HUES6 (cell line): Measurements from ENCODE around the gene SLCO3A1.
"Not testable (repeated sequence)": the region's sequence is repeated elsewhere in the genome, so short reads cannot be mapped to it uniquely, and the experiment has no call there.

Experiments used
- H3K27ac ChIP-seq: 2 replicates; pipeline ENCODE4 v1.7.0; 2013; ENCODE audit warnings: low read depth, mild to moderate bottlenecking, low read length, inconsistent platforms
- H3K27me3 ChIP-seq: 2 replicates; pipeline ENCODE4 v1.6.1; 2013; ENCODE audit warnings: low read length; ENCODE audit not compliant: control insufficient read depth, insufficient read depth
- H3K36me3 ChIP-seq: 2 replicates; pipeline ENCODE4 v1.6.1; 2013; ENCODE audit warnings: low read length; ENCODE audit not compliant: control insufficient read depth, insufficient read depth
- H3K4me1 ChIP-seq: 2 replicates; pipeline ENCODE4 v1.6.1; 2013; ENCODE audit warnings: low read length; ENCODE audit not compliant: control insufficient read depth, insufficient read depth
- H3K4me3 ChIP-seq: 2 replicates; pipeline ENCODE4 v1.5.1; 2013; ENCODE audit warnings: low read depth, low read length
- H3K9ac ChIP-seq: one replicate; pipeline ENCODE4 v1.6.1; 2013; ENCODE audit warnings: mild to moderate bottlenecking, low read length
- H3K9me3 ChIP-seq: 2 replicates; pipeline ENCODE4 v1.6.1; 2013; ENCODE audit warnings: low read depth, low read length; ENCODE audit not compliant: control insufficient read depth, insufficient read depth

Gene SLCO3A1

GRCh38 chr15:92197746-92198145 is 344.2 kb downstream of the SLCO3A1 start:
- peaks cover 2% of the 10 kb centered on the region; the same call in 1 of the 2 replicates for H3K9me3 ChIP-seq
- H3K36me3 ChIP-seq: no peaks in the 10 kb centered on the region
- H3K27me3 ChIP-seq: no peaks in the 10 kb centered on the region
- peaks cover 14% of the 10 kb centered on the region for H3K4me1 ChIP-seq
- H3K4me3 ChIP-seq: no peak overlapping the region
- no peak overlapping the region for H3K9ac ChIP-seq
- no peak overlapping the region for H3K27ac ChIP-seq

GRCh38 chr15:92200891-92201290 is 347.4 kb downstream of the SLCO3A1 start:
- H3K9me3 ChIP-seq: peaks cover 8% of the 10 kb centered on the region; the same call in 1 of the 2 replicates
- no peaks in the 10 kb centered on the region for H3K27me3 ChIP-seq
- H3K36me3 ChIP-seq: no peaks in the 10 kb centered on the region
- H3K9ac ChIP-seq: no peak overlapping the region
- no peak overlapping the region for H3K4me3 ChIP-seq
- no peak overlapping the region for H3K27ac ChIP-seq
- H3K4me1 ChIP-seq: peaks cover 17% of the 10 kb centered on the region

GRCh38 chr15:92205255-92205739 is 351.8 kb downstream of the SLCO3A1 start:
- Histone ChIP-seq H3K4me3 (no peak overlapping the region), H3K9me3 (peaks cover 11% of the 10 kb centered on the region), H3K27me3 (no peaks in the 10 kb centered on the region), H3K36me3 (no peaks in the 10 kb centered on the region), H3K4me1 (peaks cover 12% of the 10 kb centered on the region), H3K9ac (no peak overlapping the region), H3K27ac (no peak overlapping the region)

DNA sequence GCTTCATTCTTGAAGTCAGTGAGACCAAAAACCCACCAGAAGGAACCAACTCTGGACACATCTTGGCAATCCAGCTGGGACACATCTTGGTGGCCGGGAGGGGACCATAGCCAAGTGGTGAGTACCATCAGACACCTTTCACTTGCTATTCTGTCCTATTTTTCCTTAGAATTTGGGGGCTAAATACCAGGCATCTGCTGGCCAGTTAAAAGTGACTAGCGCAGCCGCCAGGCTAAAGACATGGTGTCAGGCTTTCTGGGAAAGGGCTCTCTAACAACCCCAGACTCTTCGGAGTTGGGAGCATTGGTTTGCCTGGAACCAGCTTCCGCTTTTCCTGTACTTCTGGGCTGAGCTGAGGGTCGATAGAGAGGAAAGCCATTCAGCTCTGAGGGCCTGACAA is 354.1 kb downstream of the SLCO3A1 start:
- not testable (repeated sequence) for H3K36me3 ChIP-seq, H3K27me3 ChIP-seq, H3K4me3 ChIP-seq, H3K9ac ChIP-seq, H3K27ac ChIP-seq
- Histone ChIP-seq H3K9me3 (peaks cover 21% of the 10 kb centered on the region), H3K4me1 (peaks cover 12% of the 10 kb centered on the region)
